Mononuclear cell (primary cell): ENCODE results near the gene DIS3L2. TPM values are rescaled to one million over a fixed set of nuclear protein-coding genes. Genes with fewer than 3 reads are reported as not detected.
"Not testable (repeated sequence)": the region's sequence is repeated elsewhere in the genome, so short reads cannot be mapped to it uniquely, and the experiment has no call there.

Source experiments
- H3K27me3 ChIP-seq: 2 replicates; pipeline ENCODE4 v1.6.0; 2011; ENCODE audit warnings: low read length, control low read depth; ENCODE audit not compliant: insufficient read depth
- H3K4me1 ChIP-seq: 2 replicates; pipeline ENCODE4 v1.5.1; 2011; ENCODE audit warnings: mild to moderate bottlenecking, low read length, control low read depth; ENCODE audit not compliant: insufficient read depth
- H3K4me3 ChIP-seq: 2 replicates; pipeline ENCODE4 v1.5.1; 2011; ENCODE audit warnings: mild to moderate bottlenecking, low read length, moderate library complexity
- H3K9me3 ChIP-seq: 2 replicates; pipeline ENCODE4 v1.5.1; 2011; ENCODE audit warnings: low read depth, mild to moderate bottlenecking, control low read depth, low read length
- total RNA-seq: library from RNA; depleted of rRNA; stranded (reverse); fragments of >200 nt; gene quantifications from one replicate; pipeline ENCODE4 v1.2.3, GENCODE V29; 2012

The DIS3L2 gene
- total RNA-seq, 1 donor, result 26.8 TPM

- Histone ChIP-seq H3K4me3 (no peak overlapping the region), H3K4me1 (peaks cover 13% of the 10 kb centered on the region), H3K27me3 (no peaks in the 10 kb centered on the region), H3K9me3 (no peaks in the 10 kb centered on the region)
Measured at GRCh38 chr2:232365621-232366321, 404.3 kb downstream of the DIS3L2 start.

- H3K4me1 ChIP-seq, result peaks cover 13% of the 10 kb centered on the region
- H3K9me3 ChIP-seq, H3K27me3 ChIP-seq, H3K4me3 ChIP-seq: not testable (repeated sequence)
Measured at GRCh38 chr2:232366461-232366860, 404.9 kb downstream of the DIS3L2 start.

GRCh38 chr2:232367016-232367415 is 405.5 kb downstream of the DIS3L2 start:
- H3K4me1 ChIP-seq, result peaks cover 13% of the 10 kb centered on the region
- no peaks in the 10 kb centered on the region for H3K27me3 ChIP-seq
- H3K4me3 ChIP-seq, result no peak overlapping the region
- no peaks in the 10 kb centered on the region for H3K9me3 ChIP-seq

- no peak overlapping the region for H3K4me3 ChIP-seq
- H3K4me1 ChIP-seq, result peaks cover 13% of the 10 kb centered on the region
- no peaks in the 10 kb centered on the region for H3K27me3 ChIP-seq
- H3K9me3 ChIP-seq, result no peaks in the 10 kb centered on the region
Measured at GRCh38 chr2:232367591-232368233, 406.2 kb downstream of the DIS3L2 start.

GRCh38 chr2:232368311-232368731 is 406.8 kb downstream of the DIS3L2 start:
- H3K4me3 ChIP-seq, result no peak overlapping the region
- no peaks in the 10 kb centered on the region for H3K9me3 ChIP-seq
- no peaks in the 10 kb centered on the region for H3K27me3 ChIP-seq
- H3K4me1 ChIP-seq, result peaks cover 11% of the 10 kb centered on the region

- H3K9me3 ChIP-seq, result no peaks in the 10 kb centered on the region
- no peak overlapping the region for H3K4me3 ChIP-seq
Measured at GRCh38 chr2:232369126-232369951, 407.8 kb downstream of the DIS3L2 start.

GRCh38 chr2:232370007-232370406 is 408.5 kb downstream of the DIS3L2 start:
- H3K27me3 ChIP-seq, H3K4me1 ChIP-seq, H3K9me3 ChIP-seq, H3K4me3 ChIP-seq: not testable (repeated sequence)

More at GRCh38 chr2:232369126-232369951, 407.8 kb downstream of the DIS3L2 start:
- H3K4me1 ChIP-seq, result peaks cover under 1% of the 10 kb centered on the region
- H3K27me3 ChIP-seq, result no peaks in the 10 kb centered on the region

GRCh38 chr2:232372231-232373208 is 411.0 kb downstream of the DIS3L2 start:
- Histone ChIP-seq H3K4me1 (no peaks in the 10 kb centered on the region), H3K9me3 (no peaks in the 10 kb centered on the region), H3K27me3 (no peaks in the 10 kb centered on the region)

GRCh38 chr2:232374356-232374755 is 412.8 kb downstream of the DIS3L2 start:
- Histone ChIP-seq H3K9me3 (no peaks in the 10 kb centered on the region), H3K4me3 (no peak overlapping the region), H3K4me1 (no peaks in the 10 kb centered on the region), H3K27me3 (no peaks in the 10 kb centered on the region)

More at GRCh38 chr2:232372231-232373208, 411.0 kb downstream of the DIS3L2 start:
- H3K4me3 ChIP-seq, result no peak overlapping the region

GRCh38 chr2:232375164-232375563 is 413.7 kb downstream of the DIS3L2 start:
- H3K9me3 ChIP-seq, result no peaks in the 10 kb centered on the region
- no peaks in the 10 kb centered on the region for H3K27me3 ChIP-seq
- no peaks in the 10 kb centered on the region for H3K4me1 ChIP-seq
- H3K4me3 ChIP-seq, result no peak overlapping the region

GRCh38 chr2:232376260-232376659 is 414.7 kb downstream of the DIS3L2 start:
- no peaks in the 10 kb centered on the region for H3K4me1 ChIP-seq
- H3K9me3 ChIP-seq, result no peaks in the 10 kb centered on the region
- H3K27me3 ChIP-seq, result no peaks in the 10 kb centered on the region
- no peak overlapping the region for H3K4me3 ChIP-seq

- no peaks in the 10 kb centered on the region for H3K27me3 ChIP-seq
- H3K9me3 ChIP-seq, result no peaks in the 10 kb centered on the region
- H3K4me3 ChIP-seq, result no peak overlapping the region
- no peaks in the 10 kb centered on the region for H3K4me1 ChIP-seq
Measured at GRCh38 chr2:232376713-232377112, 415.2 kb downstream of the DIS3L2 start.

GRCh38 chr2:232377319-232377718 is 415.8 kb downstream of the DIS3L2 start:
- Histone ChIP-seq H3K27me3 (no peaks in the 10 kb centered on the region), H3K4me3 (no peak overlapping the region), H3K4me1 (no peaks in the 10 kb centered on the region), H3K9me3 (no peaks in the 10 kb centered on the region)
